Fibroblast of mammary gland (primary cell): ENCODE results near the gene SSPN.

ENCODE experiments used
- DNase-seq: peaks from one replicate; pipeline ENCODE4 v3.0.0-alpha.2; 2010; ENCODE audit warnings: low read depth
- H3K4me3 ChIP-seq: 2 replicates; pipeline ENCODE4 v1.5.1; 2011; ENCODE audit warnings: low read depth, mild to moderate bottlenecking, low read length, moderate library complexity; ENCODE audit not compliant: control insufficient read depth
- CTCF ChIP-seq: conservative IDR thresholded peaks from 2 replicates; pipeline ENCODE4 v1.5.1; 2011; ENCODE audit warnings: low read depth, low read length, inconsistent platforms; ENCODE audit not compliant: control insufficient read depth, insufficient read depth

SSPN gene

GRCh38 chr12:26279091-26279490 is 83.7 kb downstream of the SSPN start:
- TF ChIP-seq CTCF: no peak
- DNase-seq: no peak
- H3K4me3 ChIP-seq: no peak overlapping the region

- H3K4me3 ChIP-seq: no peak overlapping the region
- DNase-seq: no peak
- TF ChIP-seq CTCF: no peak
These were observed 84.5 kb downstream of the SSPN start for GRCh38 chr12:26279908-26280307.

- TF ChIP-seq CTCF: no peak
- no peak for DNase-seq
- H3K4me3 ChIP-seq: no peak overlapping the region
These were observed 85.5 kb downstream of the SSPN start for GRCh38 chr12:26280869-26281268.

GRCh38 chr12:26281320-26281719 is 85.9 kb downstream of the SSPN start:
- TF ChIP-seq CTCF: no peak
- peak; percentile 72 for DNase-seq

GRCh38 chr12:26282339-26282940 is 87.1 kb downstream of the SSPN start:
- no peak overlapping the region for H3K4me3 ChIP-seq
- DNase-seq: no peak
- TF ChIP-seq CTCF: no peak

More at GRCh38 chr12:26281320-26281719, 85.9 kb downstream of the SSPN start:
- H3K4me3 ChIP-seq: no peak overlapping the region

- no peak overlapping the region for H3K4me3 ChIP-seq
- DNase-seq: no peak
- TF ChIP-seq CTCF: no peak
These were observed 87.7 kb downstream of the SSPN start for GRCh38 chr12:26283046-26283445.

GRCh38 chr12:26283617-26284016 is 88.2 kb downstream of the SSPN start:
- TF ChIP-seq CTCF: no peak
- no peak for DNase-seq
- H3K4me3 ChIP-seq: no peak overlapping the region
